Smooth muscle cell (in vitro differentiated cells): ENCODE data around the gene GALNT9. TPM values are rescaled to one million over a fixed set of nuclear protein-coding genes. Genes with fewer than 3 reads are reported as not detected.

Experiments used
- DNase-seq: peaks from one replicate; lab custom pipeline; 2025; ENCODE audit not compliant: unreplicated experiment; lab: John Stamatoyannopoulos, UW
- H2AFZ ChIP-seq: fragments of 200-600 bp; sonication (generic); 2 replicates; pipeline ENCODE4 v1.6.0; 2016; ENCODE audit warnings: antibody characterized with exemption, low read depth, mild to moderate bottlenecking
- H3F3A ChIP-seq: fragments of 200-600 bp; sonication (generic); 2 replicates; pipeline ENCODE4 v1.6.0; 2017; ENCODE audit warnings: antibody characterized with exemption, low read depth
- H3K27ac ChIP-seq: fragments of 200-600 bp; sonication (generic); 2 replicates; pipeline ENCODE4 v1.5.1; 2016; ENCODE audit warnings: low read depth, mild to moderate bottlenecking
- H3K27me3 ChIP-seq: fragments of 200-600 bp; sonication (generic); 2 replicates; pipeline ENCODE4 v1.6.1; 2016; ENCODE audit warnings: low read depth, mild to moderate bottlenecking
- H3K36me3 ChIP-seq: fragments of 200-600 bp; sonication (generic); 2 replicates; pipeline ENCODE4 v1.5.1; 2016; ENCODE audit warnings: low read depth
- H3K4me1 ChIP-seq: fragments of 200-600 bp; sonication (generic); 2 replicates; pipeline ENCODE4 v1.5.1; 2016; ENCODE audit warnings: low read depth
- H3K4me2 ChIP-seq: fragments of 200-600 bp; sonication (generic); 2 replicates; pipeline ENCODE4 v1.6.0; 2016; ENCODE audit warnings: mild to moderate bottlenecking
- H3K4me3 ChIP-seq: fragments of 200-600 bp; sonication (generic); 2 replicates; pipeline ENCODE4 v1.5.1; 2016; ENCODE audit warnings: mild to moderate bottlenecking
- H3K79me2 ChIP-seq: fragments of 200-600 bp; sonication (generic); 2 replicates; pipeline ENCODE4 v1.6.0; 2016; ENCODE audit warnings: low read depth, mild to moderate bottlenecking
- H3K9ac ChIP-seq: fragments of 200-600 bp; sonication (generic); 2 replicates; pipeline ENCODE4 v1.6.0; 2016; ENCODE audit warnings: low read depth
- H3K9me3 ChIP-seq: fragments of 200-600 bp; sonication (generic); replicated peaks from 2 replicates; pipeline ENCODE4 v1.5.1; 2016; ENCODE audit warnings: low read depth
- H4K20me1 ChIP-seq: fragments of 200-600 bp; sonication (generic); 2 replicates; pipeline ENCODE4 v1.6.0; 2016; ENCODE audit warnings: low read depth
- WGBS: methylation state at CpG from one replicate; pipeline ENCODE4 v1.1.7; 2016; ENCODE audit warnings: low lambda C conversion rate; 5-methylcytosine and 5-hydroxymethylcytosine counted together
- polyA plus RNA-seq: library from polyadenylated mRNA; unstranded; fragments of >200 nt; fragmentation: Nextera tagmentation; extraction: Ambion mirVana; gene quantifications from 2 replicates; pipeline ENCODE4 v1.2.1, GENCODE V29; 2016
- total RNA-seq: library from RNA; depleted of rRNA; stranded (reverse); fragments of >200 nt; gene quantifications from 2 replicates; pipeline ENCODE4 v1.2.3, GENCODE V29; 2014
- TF ChIP-seq, protein P1 (sequence below): fragments of 200-600 bp; sonication (generic); IDR thresholded peaks from 2 replicates; pipeline ENCODE4 v1.5.1; 2017; ENCODE audit warnings: borderline replicate concordance, mild to moderate bottlenecking, antibody characterized with exemption; ENCODE audit not compliant: insufficient read depth, poor library complexity, severe bottlenecking

Gene GALNT9
- total and polyA plus RNA-seq, 2 experiments from 2014 or later, result 1.1 TPM; not detected in 1

DNA sequence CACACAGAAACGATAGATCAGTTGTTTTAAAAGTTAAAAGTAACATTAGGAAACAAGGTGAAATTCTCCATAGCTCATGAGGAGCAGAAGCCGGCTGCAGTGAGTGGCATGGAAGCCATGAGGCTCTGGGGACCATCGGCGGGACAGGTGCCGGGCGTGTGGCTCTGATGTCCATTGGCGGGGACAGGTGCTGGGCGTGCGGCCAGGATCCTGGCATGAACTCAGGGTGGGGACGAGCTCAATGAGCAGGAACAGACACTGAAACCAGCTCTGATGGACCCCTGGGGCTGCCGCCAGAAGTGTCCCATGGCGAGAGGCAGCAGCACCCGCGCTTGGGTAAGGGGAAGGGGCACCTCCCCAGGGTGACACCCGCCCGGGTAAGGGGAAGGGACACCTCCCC is 110.1 kb downstream of the GALNT9 start:
- Histone ChIP-seq H3K36me3 (no peaks in the 10 kb centered on the region), H3K4me1 (no peaks in the 10 kb centered on the region)
- 88% methylated on average over 15 of the region's 16 CpGs for WGBS

DNA sequence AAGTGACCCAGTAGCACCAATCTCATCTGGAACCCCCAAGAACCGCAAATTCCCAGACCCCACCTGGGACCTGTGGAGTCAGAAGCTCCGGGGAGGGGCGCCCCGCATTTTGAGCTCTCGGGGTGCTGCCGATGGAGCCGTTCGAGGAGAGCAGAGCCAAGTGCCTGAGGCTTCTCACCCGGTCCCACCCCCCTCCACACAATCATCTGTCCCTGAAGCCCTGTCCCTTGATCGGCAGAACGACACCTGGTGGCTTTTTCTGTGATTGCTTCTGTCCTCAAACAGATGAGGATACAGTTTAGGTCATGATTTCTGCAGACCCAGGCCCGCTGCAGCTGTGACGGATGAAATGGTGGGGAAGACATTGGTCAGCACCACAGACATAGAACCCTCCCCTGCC is 110.5 kb downstream of the GALNT9 start:
- Histone ChIP-seq H3K4me3 (no peak overlapping the region), H3K79me2 (no peaks in the 10 kb centered on the region), H3K27me3 (peaks cover 14% of the 10 kb centered on the region), H3K27ac (no peak overlapping the region), H3K9me3 (no peaks in the 10 kb centered on the region), H3K4me1 (no peaks in the 10 kb centered on the region), H4K20me1 (no peaks in the 10 kb centered on the region), H3K9ac (no peak overlapping the region), H3F3A (no peaks in the 10 kb centered on the region), H2AFZ (no peak overlapping the region), H3K36me3 (no peaks in the 10 kb centered on the region), H3K4me2 (no peak overlapping the region)
- DNase-seq, result no peak
- TF ChIP-seq, protein P1, sequence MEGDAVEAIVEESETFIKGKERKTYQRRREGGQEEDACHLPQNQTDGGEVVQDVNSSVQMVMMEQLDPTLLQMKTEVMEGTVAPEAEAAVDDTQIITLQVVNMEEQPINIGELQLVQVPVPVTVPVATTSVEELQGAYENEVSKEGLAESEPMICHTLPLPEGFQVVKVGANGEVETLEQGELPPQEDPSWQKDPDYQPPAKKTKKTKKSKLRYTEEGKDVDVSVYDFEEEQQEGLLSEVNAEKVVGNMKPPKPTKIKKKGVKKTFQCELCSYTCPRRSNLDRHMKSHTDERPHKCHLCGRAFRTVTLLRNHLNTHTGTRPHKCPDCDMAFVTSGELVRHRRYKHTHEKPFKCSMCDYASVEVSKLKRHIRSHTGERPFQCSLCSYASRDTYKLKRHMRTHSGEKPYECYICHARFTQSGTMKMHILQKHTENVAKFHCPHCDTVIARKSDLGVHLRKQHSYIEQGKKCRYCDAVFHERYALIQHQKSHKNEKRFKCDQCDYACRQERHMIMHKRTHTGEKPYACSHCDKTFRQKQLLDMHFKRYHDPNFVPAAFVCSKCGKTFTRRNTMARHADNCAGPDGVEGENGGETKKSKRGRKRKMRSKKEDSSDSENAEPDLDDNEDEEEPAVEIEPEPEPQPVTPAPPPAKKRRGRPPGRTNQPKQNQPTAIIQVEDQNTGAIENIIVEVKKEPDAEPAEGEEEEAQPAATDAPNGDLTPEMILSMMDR, result peak; percentile 16
- 35% methylated on average over 13 of the region's 13 CpGs for WGBS

More for the DNA sequence above, 110.1 kb downstream of the GALNT9 start:
- no peak for DNase-seq
- Histone ChIP-seq H3K9ac (no peak overlapping the region), H3K27ac (no peak overlapping the region), H3K9me3 (no peaks in the 10 kb centered on the region), H2AFZ (no peak overlapping the region), H3K79me2 (no peaks in the 10 kb centered on the region), H4K20me1 (no peaks in the 10 kb centered on the region), H3K4me3 (no peak overlapping the region), H3K27me3 (peaks cover 14% of the 10 kb centered on the region), H3K4me2 (no peak overlapping the region), H3F3A (no peaks in the 10 kb centered on the region)
- TF ChIP-seq, protein P1, result no peak

DNA sequence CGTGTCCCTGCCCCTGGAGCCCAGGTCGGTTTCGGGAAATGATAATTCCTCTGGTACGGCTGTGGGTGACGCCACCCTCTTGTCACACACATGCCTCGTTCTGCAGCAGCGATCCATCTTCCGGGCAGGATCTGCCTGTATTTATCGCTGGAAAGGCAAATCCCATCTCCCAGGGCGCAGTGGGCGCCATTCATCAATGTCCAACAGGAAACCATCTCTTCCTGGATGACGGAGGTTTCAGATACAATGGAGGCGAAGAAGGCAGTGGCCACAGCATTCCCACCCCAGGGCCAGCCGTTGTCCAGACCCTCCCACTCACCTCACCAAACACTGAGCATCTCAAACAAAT is 110.9 kb downstream of the GALNT9 start:
- TF ChIP-seq, protein P1, result no peak
- WGBS, result 88% methylated on average over 14 of the region's 14 CpGs
- no peaks in the 10 kb centered on the region for H4K20me1 ChIP-seq

DNA sequence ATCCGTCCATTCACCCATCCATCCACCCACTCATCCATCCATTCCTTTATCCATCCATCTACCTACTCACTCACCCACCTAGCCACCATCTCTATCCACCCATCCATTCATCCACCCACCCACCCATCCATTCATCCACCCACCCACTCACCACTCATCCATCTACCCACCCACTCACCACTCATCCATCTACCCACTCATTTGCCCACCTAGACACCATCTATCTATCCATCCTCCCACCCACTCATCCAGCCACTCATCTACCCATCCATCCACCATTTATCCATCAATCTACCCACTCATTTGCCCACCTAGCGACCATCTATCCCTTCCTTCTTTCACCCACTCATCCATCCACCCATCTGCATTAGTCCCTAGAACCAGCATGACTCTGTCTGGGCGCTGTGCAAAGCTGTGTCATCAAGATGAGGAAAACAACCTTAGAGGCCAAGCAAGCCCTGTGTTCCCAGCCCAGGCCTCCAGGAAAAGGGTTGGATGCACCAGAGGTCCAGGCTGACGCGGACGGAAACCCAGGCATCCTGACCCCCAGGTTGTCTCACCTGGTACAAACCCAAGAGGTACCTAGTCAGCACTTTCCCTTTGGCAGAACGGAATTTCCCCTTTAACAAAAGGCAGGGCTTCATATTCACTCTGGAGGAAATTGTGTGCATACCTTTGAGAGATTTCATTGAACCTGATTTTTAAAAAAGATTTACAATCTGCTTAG is 111.4 kb downstream of the GALNT9 start:
- no peak overlapping the region for H3K9ac ChIP-seq
- no peak overlapping the region for H3K27ac ChIP-seq
- no peaks in the 10 kb centered on the region for H4K20me1 ChIP-seq
- no peak for DNase-seq
- no peaks in the 10 kb centered on the region for H3F3A ChIP-seq
- H3K9me3 ChIP-seq, result no peaks in the 10 kb centered on the region
- H3K4me1 ChIP-seq, result no peaks in the 10 kb centered on the region
- 83% methylated on average over 7 of the region's 7 CpGs for WGBS
- H3K79me2 ChIP-seq, result no peaks in the 10 kb centered on the region
- H3K27me3 ChIP-seq, result peaks cover 14% of the 10 kb centered on the region
- H3K4me3 ChIP-seq, result no peak overlapping the region
- no peak overlapping the region for H2AFZ ChIP-seq
- no peak overlapping the region for H3K4me2 ChIP-seq
- H3K36me3 ChIP-seq, result no peaks in the 10 kb centered on the region
- TF ChIP-seq, protein P1, result no peak

More for the DNA sequence above, 110.9 kb downstream of the GALNT9 start:
- peaks cover 14% of the 10 kb centered on the region for H3K27me3 ChIP-seq
- H3K9me3 ChIP-seq, result no peaks in the 10 kb centered on the region
- H3K9ac ChIP-seq, result no peak overlapping the region
- H2AFZ ChIP-seq, result no peak overlapping the region
- H3K4me1 ChIP-seq, result no peaks in the 10 kb centered on the region
- DNase-seq, result no peak
- H3K4me3 ChIP-seq, result no peak overlapping the region
- no peaks in the 10 kb centered on the region for H3K79me2 ChIP-seq
- H3K36me3 ChIP-seq, result no peaks in the 10 kb centered on the region
- no peaks in the 10 kb centered on the region for H3F3A ChIP-seq
- no peak overlapping the region for H3K4me2 ChIP-seq
- no peak overlapping the region for H3K27ac ChIP-seq
